H1 (cell line): ENCODE measurements around the gene RASSF5. TPM values are rescaled to one million over a fixed set of nuclear protein-coding genes. Genes with fewer than 3 reads are reported as not detected.

Experiments
- CHD2 ChIP-seq: IDR thresholded peaks from 2 replicates; pipeline ENCODE4 v1.6.1; 2012; ENCODE audit warnings: low read length, improper control_type of control experiment
- HDAC2 ChIP-seq, 2 experiments: fragments of 300-600 bp in 1 of 2; sonication (generic) in 1 of 2; IDR thresholded peaks; 2 replicates each; pipeline ENCODE4 v1.6.1; 2011 to 2012; ENCODE audit warnings: low read depth in 2 of 2, low read length in 2 of 2, mild to moderate bottlenecking in 2 of 2, moderate library complexity in 2 of 2, borderline replicate concordance in 1 of 2, inconsistent platforms in 1 of 2
- NANOG ChIP-seq: IDR thresholded peaks from 2 replicates; pipeline ENCODE4 v1.6.1; 2011; ENCODE audit warnings: low read length, low read depth, mild to moderate bottlenecking, inconsistent platforms; ENCODE audit not compliant: insufficient read depth, poor library complexity, severe bottlenecking
- polyA plus RNA-seq, 7 experiments: library from polyadenylated mRNA; depleted of rRNA in 3 of 7; stranded (reverse) in 5 of 7; unstranded in 2 of 7; fragments of >200 nt in 5 of 7; fragments of 200-250 nt in 2 of 7; gene quantifications; 1 replicate in 5 of 7; 2 replicates in 1 of 7; 4 replicates in 1 of 7; pipeline versions ENCODE4 v1.2.1 to v1.2.3, GENCODE V29; 2011 to 2013; ENCODE audit warnings: missing spikeins in 2 of 7, mixed read lengths in 2 of 7
- total RNA-seq: library from RNA; stranded (reverse); fragmentation: NEBNext Ultra II Directional; extraction: Animal tissue kit (Norgen Biotek cat#: 25700); gene quantifications from 2 replicates; pipeline ENCODE4 v1.2.1, GENCODE V29; 2021
- TF ChIP-seq, protein P1 (sequence below): IDR thresholded peaks from 2 replicates; pipeline ENCODE4 v1.6.1; 2012; ENCODE audit warnings: inconsistent platforms

The RASSF5 gene
- total and polyA plus RNA-seq, 2 of the 8 experiments (the other 6 are each of a cell fraction or from before 2014, with no cell fraction given): 0.82 to 1.8 TPM

DNA sequence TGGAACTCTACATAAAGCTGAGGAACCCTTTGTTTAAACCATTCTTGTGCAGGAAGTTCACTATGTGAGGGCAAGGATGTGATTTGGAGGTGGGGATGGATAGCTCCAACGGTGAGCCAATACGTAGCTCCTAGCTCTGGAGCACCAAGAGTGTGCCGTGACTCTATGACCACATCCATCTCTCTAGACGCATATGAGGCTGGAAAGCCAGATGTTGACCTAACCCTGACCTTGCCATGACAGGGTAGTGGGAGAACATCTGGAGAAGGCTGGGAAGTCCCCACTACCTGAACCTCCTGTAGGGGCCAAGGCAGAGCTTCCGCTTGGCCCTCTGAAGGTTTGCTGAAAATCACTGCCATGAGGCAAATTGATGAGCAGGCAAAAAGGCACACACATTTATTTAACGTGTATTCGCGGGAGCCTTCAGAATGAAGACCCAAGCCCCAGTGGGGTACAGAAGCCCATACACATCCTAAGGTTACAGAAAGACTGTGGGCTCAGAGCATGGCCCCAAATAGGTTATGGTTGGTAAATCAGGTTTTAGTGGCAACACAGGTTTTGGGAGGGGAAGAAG, 61.5 kb downstream of the RASSF5 start (continued):
- TF ChIP-seq NANOG (no peak), HDAC2 (IDR thresholded peaks at IDR 0.05; ENCODE audit: borderline replicate concordance in 1 of 2, low read depth in 2 of 2, low read length in 2 of 2) (no peak), CHD2 (no peak)
- TF ChIP-seq, protein P1, sequence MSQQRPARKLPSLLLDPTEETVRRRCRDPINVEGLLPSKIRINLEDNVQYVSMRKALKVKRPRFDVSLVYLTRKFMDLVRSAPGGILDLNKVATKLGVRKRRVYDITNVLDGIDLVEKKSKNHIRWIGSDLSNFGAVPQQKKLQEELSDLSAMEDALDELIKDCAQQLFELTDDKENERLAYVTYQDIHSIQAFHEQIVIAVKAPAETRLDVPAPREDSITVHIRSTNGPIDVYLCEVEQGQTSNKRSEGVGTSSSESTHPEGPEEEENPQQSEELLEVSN: no peak
- TF ChIP-seq, all 59 proteins: peak for 0
